ENCODE data around the gene RNF183.
"Not testable (repeated sequence)": the region's sequence is repeated elsewhere in the genome, so short reads cannot be mapped to it uniquely, and the experiment has no call there.

The RNF183 gene

GRCh38 chr9:113269871-113270270, 33.3 kb downstream of the RNF183 start:
- no peak for DNase-seq

DNA sequence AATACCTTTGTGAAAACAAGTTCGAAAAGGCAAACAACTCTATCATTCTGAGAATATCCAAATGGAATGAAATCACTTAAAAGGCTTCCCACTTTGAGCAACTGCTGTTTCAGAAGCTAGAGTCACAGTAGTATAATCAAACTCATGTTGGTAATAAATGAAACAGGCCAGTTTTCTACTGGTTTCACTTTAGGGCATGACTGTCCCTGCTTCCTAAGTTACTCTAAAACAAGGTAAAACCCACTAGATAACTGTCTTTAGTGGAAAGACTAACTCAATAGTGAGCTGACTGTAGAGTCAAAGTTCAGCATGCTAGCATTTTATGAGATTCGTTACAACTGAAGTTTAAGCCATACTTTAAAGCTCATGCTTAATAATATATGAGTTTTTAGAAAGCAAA, 33.8 kb downstream of the RNF183 start:
- DNase-seq, result no peak

- no peak for DNase-seq
Observed at GRCh38 chr9:113267911-113268566, 35.1 kb downstream of the RNF183 start.

- no peak for DNase-seq
Observed at GRCh38 chr9:113266174-113266573, 37.0 kb downstream of the RNF183 start.

DNA sequence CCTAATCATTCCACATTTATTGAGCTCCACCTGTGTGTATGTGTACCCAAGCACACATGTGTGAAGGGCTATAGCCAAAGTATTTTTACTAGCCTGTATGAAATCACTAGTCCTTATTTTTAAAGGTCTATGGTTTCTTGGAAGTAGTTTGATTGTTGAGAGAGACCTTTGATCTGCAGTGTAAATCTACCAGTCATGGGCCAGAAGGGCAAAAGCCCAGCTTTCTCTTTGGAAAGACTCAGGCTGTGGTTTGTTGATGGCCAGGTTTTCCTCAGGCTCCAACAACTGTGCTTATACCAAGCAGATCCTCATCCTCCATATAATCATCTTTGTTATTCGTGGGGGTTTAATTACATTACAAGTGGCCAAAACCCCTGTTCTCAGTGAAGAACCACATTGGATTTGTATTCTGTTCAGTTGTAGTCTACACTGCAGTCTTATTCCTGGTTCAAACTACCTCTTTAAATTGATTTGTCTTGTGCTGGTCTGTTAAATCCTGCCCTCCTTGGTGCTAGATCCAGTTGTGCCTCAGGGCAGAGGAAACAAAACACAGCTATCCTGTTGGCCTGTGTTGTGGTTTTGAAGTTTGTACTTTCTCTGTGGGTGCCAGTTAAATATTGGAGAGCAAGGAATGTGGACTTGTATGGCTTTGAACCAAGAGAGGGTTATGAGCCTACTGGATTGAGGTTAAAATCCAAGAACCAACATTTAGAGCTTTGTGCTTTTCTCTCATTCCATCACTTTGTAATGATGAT, 41.1 kb downstream of the RNF183 start:
- no peak for DNase-seq

DNA sequence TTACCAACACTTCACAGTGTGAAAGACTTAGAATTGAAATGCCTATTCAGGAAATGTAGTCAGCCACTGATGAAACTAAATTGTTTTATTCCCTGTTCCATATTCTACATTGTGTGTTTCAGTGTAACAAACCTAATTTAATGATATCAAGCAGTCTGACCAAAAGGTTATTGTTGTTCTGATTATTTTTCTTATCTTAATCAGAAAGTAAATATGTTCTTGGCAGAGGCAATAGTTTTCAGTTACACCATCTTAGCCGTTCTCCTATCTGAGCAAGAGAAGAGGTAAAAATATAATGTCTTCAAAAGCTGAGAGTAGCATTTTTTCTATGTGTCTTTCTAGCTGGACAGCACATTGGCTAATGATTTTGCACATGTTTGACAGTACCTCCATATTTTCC, 44.9 kb downstream of the RNF183 start:
- DNase-seq, result no peak

DNA sequence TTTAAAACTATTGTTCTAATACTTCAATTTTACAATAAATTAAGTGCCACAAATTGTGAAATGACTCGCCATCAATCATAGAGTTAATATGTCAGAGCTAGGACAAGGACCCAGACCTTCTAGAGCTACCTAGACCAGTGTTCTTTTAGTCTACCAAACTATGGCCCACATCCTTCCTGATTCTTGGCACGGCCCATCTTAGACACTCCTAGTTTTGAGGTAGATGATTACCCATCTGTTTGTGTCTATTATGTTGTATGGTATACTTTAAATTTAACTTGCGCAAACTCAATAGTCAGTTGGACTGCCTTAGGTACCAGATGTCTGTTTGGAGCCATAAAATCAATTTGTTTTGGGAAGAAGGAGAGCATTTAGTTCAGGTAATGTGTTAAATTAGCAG, 45.3 kb downstream of the RNF183 start:
- no peak for DNase-seq

- DNase-seq, result no peak
Observed at GRCh38 chr9:113255438-113255837, 47.7 kb downstream of the RNF183 start.

- DNase-seq, result no peak
Observed at GRCh38 chr9:113254991-113255390, 48.2 kb downstream of the RNF183 start.

GRCh38 chr9:113250807-113251206, 52.4 kb downstream of the RNF183 start:
- no peak for DNase-seq

GRCh38 chr9:113249661-113250060, 53.5 kb downstream of the RNF183 start:
- not testable (repeated sequence) for DNase-seq

DNA sequence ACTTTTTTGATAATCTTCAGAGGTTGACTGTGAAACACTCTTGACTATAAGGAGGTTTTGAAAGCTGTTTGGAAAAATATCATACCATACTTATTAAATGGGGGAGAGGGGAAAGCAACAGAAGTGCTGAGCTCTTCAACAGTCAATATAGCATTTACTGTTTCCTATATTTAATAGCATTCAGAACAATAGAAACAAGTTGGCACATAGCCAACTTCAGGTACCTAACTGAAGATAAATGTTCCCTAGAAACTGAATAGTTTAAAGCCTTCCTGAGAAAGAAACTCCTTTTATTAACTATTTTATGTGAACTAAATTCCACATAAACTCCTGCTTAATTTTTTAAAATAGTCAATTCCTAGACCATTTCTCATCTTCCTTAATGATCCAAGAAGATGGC, 55.5 kb downstream of the RNF183 start:
- no peak for DNase-seq
